GM18508 (cell line): ENCODE results near the gene PLET1.

Source experiments
- ATAC-seq: cut with Tn5 transposase; IDR thresholded peaks from one replicate; pipeline ENCODE4 v1.9.1; 2021; ENCODE audit warnings: moderate number of reproducible peaks; ENCODE audit not compliant: insufficient read depth, unreplicated experiment

Gene PLET1

GRCh38 chr11:112260490-112260889, at the start of gene PLET1:
PLET1 (minus strand) TSS chr11:112260860; CDS start chr11:112260589, 271 bp downstream.
- no peak for ATAC-seq

- no peak for ATAC-seq
Measured at GRCh38 chr11:112310419-112310818, 49.8 kb upstream of the PLET1 start.

- ATAC-seq, result no peak
Measured at GRCh38 chr11:112308651-112309050, 48.0 kb upstream of the PLET1 start.

- no peak for ATAC-seq
Measured at GRCh38 chr11:112307616-112308015, 47.0 kb upstream of the PLET1 start.

DNA sequence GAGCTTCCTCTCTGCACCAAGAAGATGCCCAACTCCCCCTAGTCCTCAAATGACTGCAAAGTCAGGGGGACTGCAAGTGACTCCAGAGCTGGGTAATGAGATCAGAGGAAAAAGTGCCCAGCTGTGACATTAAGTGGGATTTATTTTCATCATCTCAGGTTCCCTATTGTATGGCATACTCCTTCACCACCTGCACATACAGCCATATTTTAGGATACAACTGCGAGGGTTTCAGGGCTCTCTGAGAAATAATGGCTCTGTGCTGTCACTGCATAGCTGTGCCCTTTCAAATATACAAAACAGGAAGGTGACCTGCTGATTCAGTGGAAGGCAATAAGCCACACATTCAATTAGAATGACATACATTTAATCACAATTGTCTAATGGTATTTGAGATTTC, 45.6 kb upstream of the PLET1 start:
- ATAC-seq, result no peak

- no peak for ATAC-seq
Measured at GRCh38 chr11:112304914-112305313, 44.3 kb upstream of the PLET1 start.

DNA sequence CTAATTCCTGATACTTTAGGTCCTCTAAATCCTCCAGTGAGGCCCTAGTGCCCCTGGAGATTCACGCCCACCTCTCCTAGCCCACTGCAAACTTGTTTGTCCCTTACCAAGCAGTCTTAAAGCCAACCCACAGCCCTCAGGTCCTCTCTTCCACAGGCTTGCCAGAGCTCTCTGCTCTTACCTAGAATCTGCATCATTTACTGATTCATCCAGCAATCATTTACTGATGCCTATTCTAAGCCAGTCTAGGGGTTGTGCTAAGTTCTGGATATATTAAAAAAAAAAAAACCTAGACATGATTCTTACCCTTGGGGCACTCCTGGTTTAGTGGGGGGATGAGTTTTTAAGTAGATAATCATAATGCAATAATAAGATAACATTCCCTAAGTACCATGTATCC, 43.0 kb upstream of the PLET1 start:
- ATAC-seq, result no peak

- ATAC-seq, result no peak
Measured at GRCh38 chr11:112302226-112302868, 41.7 kb upstream of the PLET1 start.

GRCh38 chr11:112300094-112300786, 39.6 kb upstream of the PLET1 start:
- no peak for ATAC-seq

DNA sequence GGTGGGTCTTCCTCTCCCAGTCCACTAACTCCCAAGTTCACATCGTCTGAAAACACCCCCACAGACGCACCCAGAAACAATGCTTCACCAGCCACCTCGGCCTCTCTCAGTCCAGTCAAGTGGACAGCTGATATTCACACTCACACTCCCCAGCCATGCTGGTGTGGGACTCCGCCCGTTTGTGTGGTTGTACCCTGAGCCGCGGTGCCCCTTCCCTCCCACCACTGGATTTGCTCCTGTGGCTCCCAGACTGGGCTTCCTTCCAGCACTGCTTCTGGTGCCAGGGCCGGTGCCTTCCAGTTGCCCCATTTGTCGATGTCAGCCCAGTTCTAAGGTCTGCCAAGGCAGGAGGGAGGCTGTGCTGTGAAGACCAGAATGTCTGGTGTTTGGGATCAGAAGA, 37.9 kb upstream of the PLET1 start:
- no peak for ATAC-seq

DNA sequence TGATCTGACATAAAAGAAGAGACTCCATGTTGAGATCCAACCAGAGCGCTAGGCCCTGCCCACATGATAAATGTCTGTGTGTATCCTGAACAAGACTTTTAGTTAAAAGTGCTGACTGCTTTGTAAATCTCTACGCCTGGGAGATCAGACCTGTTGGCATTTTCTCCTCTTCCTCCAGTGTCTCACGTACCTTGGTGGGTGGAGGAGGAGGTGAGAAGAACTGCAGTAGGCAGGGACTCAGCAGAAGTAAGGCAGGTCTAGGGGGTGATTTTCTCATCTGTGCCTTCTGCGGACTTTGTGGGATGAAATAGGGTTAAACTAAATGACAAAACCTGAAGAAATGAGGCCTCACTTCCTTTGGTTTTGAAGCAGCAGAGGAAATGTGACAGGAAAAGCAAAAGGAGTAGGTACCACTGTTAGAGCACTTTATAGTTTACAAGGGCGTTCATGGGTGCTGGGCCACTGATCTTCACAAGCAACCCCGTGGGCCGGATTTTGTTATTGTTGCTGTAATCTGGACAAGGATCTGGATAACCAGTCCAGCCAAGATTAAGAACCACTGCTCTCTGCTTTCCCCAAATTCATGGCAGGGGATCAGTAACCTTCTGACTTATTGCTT, 36.7 kb upstream of the PLET1 start:
- ATAC-seq, result no peak

DNA sequence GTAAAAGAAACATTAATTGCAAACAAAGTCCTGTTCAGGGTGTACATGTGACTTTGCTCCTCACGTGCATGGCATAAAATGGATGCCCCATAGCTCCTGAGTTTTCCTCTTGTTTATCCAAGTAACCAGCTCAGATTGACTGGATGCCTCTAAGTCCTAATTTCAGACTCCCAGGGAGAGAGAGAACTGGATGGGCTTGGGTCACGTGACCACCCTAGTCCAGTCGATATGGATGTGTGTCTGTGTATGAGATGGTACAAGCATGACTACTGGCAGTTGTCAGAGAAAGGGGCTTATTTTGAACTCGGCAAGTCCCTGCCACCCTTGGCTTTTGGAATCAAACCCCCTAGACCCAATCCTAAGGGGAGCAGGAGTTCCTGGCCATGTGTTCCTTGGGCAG, 35.4 kb upstream of the PLET1 start:
- ATAC-seq, result no peak

- no peak for ATAC-seq
Measured at GRCh38 chr11:112294688-112295340, 34.2 kb upstream of the PLET1 start.

DNA sequence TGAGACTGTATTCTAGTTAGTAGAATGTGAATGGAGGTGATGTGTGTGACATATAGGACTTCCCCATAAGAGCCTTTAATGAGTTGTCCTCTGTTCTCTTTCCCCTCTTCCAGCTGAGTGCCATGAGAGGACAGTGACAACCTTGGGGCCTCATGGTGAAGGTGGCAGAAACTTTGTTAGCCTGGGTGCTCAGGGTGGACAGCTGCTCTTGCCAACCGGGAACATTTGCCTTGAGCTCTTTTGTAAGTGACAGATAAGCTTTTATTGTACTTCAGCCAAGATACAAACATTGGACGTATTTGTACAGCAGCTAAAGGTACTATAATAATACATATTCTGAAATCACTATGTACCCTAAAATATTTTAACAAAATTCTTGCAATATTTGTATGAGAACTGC, 33.0 kb upstream of the PLET1 start:
- no peak for ATAC-seq

GRCh38 chr11:112292785-112293407, 32.2 kb upstream of the PLET1 start:
- ATAC-seq, result no peak

DNA sequence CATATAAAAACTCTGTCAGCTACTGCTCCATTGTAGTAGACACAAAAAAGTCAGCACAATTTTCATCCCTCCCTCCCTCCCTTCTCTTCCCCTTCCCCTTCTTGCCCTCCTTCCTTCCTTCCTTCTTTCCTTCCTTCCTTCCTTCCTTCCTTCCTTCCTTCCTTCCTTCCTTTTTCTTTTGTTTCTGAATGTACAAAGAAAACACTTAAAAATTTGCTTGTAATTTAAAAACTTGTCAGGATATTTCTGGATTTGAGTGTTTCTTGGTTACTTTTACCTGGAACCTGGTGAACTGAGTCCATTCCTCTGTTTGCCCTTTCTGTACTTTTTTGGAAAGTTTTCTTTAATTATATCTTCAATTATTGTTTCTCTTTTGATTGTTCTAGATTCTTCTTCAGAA, 31.5 kb upstream of the PLET1 start:
- no peak for ATAC-seq

DNA sequence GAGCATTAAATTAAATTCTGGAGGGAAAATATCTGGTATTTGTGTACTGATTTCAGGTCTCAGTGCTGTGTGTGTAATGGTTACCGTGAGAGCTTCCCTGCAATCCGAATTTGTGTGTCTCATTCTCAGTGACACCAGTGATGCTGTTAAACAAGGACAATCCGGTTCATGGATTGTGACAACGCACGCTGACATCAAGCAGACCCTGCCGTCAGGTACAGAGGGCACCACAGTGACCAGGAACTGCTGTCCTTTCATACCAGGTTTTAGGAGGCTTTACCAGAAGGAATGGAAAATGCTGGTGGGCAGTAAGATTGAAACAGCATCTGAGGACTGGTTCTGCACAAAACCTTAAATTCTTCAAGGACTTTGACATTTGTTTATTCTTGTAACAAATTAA, 30.5 kb upstream of the PLET1 start:
- ATAC-seq, result no peak

- no peak for ATAC-seq
Measured at GRCh38 chr11:112290493-112290850, 29.8 kb upstream of the PLET1 start.

- ATAC-seq, result no peak
Measured at GRCh38 chr11:112289588-112290492, 29.2 kb upstream of the PLET1 start.

- no peak for ATAC-seq
Measured at GRCh38 chr11:112288021-112288420, 27.4 kb upstream of the PLET1 start.
